Epidermal melanocyte (primary cell): ENCODE results near the gene HYI.
"Not testable (repeated sequence)": the region's sequence is repeated elsewhere in the genome, so short reads cannot be mapped to it uniquely, and the experiment has no call there.

Experiments used
- DNase-seq: peaks from one replicate; pipeline ENCODE4 v3.0.0; 2011; ENCODE audit warnings: low spot score; ENCODE audit not compliant: insufficient read length

The HYI gene

GRCh38 chr1:43464681-43465504 is 11.2 kb upstream of the HYI start:
- no peak for DNase-seq

GRCh38 chr1:43463479-43463878 is 9.7 kb upstream of the HYI start:
- no peak for DNase-seq

- no peak for DNase-seq
Observed at GRCh38 chr1:43460988-43461693, 7.4 kb upstream of the HYI start.

DNA sequence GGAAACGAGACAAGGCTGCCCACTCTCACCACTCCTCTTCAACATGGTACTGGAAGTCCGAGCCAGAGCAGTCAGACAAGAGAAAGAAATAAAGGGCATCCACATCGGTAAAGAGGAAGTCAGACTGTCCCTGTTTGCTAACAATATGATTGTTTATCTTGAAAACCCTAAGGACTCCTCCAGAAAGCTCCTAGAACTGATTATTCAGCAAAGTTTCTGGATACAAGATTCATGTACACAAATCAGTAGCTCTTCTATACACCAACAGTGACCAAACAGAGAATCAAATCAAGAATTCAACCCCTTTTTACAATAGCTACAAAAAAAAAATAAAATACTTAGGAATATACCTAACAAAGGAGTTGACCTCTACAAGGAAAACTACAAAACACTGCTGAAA is 4.6 kb upstream of the HYI start:
- DNase-seq, result not testable (repeated sequence)

GRCh38 chr1:43455213-43455889 is 1.6 kb upstream of the HYI start:
- DNase-seq, result no peak

- peak; percentile 93 for DNase-seq
Observed at GRCh38 chr1:43454270-43455011, 710 bp upstream of the HYI start.

DNA sequence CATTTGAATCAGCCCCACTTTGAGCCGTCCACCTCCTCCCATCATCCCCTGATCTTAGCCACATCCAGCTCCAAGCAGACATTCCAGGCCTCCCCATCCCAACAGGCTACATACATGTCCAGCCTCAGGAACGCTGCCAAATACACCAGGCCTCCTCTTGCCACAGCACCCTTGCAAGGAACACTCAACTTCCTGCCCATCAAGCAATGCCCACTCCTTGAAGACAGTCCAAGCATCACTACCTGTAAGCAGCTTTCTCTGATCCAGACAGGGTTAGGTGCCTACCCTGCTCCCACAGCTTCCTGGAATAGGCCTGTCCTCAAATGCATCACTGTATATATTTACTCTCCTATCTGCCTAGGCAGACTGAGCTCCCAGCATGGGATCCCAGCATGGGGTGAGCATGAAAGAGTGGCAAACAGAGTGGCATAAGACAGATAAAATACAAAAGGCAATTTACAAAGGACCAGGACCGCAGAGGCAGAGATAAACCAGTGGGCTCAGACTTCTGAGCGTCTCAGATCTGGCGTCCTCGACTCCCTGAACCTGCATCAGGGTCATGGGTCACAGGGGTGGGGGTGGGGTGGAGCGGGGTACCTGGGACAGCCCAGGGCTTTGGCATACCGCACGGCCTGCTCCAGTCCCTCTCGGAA is 816 bp downstream of the HYI start:
- no peak for DNase-seq

GRCh38 chr1:43451701-43452532 is 1.8 kb downstream of the HYI start:
- DNase-seq, result no peak

GRCh38 chr1:43451157-43451591 is 2.6 kb downstream of the HYI start:
- DNase-seq, result no peak

DNA sequence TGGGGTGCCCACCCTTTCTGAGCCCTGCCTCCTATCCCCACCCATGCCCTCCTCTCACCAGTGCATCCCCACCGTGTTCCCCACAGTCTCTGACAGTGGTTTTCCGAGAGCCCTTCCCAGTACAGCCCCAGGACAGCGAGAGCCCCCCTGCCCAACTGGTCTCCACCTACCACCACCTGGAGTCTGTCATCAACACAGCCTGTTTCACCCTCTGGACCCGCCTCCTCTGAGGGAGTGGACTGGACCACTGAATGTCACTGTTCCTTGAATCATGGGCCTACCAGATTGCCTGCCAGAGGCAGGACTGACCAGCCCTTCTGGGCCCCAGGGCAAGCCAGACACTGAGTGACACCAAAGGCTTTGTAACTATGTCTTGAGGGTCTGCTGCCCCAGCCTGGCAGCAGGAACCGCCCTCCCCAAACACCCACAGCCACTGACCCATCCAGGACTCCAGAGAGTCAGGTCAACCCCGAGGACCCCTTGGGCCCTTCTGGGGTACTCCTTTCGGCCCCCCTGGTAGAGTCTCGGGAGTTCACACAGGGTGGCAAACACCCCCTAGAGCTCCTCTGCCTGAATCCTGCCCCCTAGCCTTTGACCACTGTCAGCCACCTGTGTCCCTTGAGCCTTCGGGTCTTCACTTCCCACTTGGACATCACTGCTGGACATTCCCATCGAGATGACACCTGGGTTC is 3.3 kb downstream of the HYI start:
- DNase-seq, result no peak

GRCh38 chr1:43449708-43450069 is 4.0 kb downstream of the HYI start:
- no peak for DNase-seq

DNA sequence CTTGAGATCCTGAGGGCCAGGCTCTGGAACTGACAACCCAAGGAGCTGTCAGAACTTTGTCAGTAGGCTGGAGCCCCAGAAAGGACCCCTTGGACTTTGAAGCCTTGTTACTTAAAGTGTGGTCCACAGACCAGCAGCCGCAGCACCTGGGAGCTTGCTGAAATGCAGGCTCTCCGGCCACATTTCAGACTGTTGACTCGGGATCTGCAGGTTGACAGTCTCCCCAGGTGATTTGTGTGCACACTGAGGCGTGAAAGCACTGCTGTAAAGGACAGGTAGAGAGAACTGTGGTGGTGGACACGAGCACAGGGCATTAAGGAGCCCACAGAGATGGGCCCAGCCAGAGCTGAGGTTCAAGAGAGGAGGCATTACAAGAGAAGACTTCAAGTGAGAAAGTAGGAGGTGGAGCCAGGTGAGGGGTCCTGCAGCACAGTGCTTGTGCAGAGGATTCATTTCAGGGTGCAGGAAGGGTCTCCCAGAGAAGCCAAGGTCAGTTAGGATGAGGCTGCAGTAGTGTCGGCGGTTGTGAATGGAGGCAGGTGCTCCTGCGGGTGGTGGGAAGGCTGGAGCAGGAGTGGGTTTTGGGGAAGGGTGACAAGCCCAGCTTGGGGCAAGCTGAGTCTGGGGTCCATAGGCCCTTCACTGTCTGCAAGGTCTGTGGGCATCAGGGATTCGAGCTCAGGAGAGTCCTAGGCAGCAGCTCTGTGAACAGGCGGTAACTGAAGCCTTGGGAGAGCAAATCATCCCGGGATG is 4.6 kb downstream of the HYI start:
- DNase-seq, result no peak

GRCh38 chr1:43447891-43448708 is 5.6 kb downstream of the HYI start:
- DNase-seq, result no peak

DNA sequence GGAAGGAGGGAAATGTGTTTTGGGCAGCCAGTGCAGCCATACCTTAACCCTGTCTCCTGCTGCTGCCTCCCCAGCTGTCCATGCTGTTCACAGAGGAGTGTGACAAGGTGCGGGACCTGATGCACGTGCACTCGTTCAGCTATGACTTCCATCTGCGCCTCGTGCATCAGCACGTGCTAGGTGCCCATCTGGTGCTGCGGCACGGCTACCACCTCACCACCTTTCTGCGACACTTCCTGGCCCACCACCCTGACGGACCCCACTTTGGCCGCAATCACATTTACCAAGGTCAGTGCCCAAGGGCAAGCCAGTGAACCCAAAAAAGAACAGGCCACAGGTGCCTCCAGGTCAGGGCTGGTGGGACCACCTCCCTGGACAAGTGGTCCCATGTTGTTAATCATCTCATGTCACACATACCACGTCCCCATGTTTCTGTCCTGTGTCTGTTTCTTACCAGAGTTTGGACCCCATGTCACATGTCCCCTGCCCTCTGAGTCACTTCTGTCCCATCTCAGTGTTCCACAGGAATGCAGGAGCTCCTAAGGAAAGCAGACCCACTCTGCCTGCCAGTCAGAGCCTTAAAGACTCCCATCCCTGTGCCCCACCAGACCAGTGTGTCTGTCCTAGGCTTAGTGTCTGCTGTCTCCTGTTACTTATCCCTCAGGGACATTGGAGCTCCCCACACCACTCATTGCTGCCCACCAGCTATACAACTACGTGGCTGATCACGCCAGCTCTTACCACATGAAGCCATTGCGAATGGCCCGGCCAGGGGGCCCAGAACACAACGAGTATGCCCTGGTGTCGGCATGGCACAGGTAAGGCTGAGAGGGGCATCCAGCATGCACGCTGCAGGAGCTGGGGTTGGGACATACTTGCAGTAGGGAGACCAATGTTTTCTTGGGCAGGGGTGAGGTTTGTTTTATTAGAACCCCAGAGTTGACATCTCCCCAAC is 6.6 kb downstream of the HYI start:
- no peak for DNase-seq

DNA sequence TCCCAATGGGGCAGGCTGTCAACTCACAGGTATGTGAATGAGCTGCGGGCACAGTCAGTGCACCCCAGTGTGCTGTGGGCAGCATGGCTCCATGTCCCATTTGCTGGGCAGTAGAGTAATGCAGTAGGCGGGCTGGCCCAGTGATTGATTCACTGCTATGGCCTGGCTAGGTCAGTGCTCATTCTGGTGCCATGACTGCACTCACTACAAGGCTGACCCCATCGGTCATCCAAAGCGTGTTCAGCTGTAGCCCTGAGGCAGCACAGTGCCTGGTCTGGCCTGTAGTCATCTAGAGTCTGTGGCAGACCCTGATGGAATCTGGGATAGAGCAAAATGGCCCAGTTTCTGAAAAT is 7.4 kb downstream of the HYI start:
- DNase-seq, result no peak

DNA sequence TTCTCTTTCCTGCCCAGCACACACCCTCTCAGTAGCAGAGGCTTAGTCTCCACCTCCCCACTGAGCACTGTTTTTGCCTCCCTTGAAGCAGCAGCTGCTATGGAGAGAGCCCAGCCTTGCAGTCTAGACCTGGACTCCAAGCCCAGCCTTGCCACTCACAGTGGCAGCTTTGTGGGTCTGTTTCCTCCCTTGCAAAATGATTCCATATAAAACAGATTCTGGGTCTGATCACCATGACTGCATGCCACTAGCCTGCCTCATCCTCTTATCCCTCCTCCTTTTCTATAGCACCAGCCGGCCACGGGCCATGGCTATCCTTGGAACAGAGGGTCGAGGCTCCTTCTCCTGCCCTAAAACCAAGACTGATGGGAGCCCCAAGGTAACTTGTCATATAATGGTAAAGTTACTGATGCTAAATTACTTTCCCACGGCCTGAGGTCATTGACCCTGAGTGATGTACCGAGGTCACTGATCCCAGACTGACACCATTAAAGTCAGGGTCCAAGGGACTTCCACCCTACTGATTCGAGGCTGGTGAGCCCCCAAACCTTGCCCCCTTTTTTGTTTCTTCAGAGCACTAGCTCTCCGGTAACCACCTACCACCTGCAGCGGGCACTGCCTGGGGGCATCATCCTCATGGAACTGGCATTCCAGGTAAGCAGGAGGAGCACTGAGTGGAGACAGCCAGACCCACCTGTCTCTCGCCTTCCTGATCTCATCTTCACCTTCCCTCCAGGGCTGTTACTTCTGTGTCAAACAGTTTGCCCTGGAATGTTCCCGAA is 7.9 kb downstream of the HYI start:
- DNase-seq, result no peak
